ENCODE results near the gene CLIC6.

Gene CLIC6

DNA sequence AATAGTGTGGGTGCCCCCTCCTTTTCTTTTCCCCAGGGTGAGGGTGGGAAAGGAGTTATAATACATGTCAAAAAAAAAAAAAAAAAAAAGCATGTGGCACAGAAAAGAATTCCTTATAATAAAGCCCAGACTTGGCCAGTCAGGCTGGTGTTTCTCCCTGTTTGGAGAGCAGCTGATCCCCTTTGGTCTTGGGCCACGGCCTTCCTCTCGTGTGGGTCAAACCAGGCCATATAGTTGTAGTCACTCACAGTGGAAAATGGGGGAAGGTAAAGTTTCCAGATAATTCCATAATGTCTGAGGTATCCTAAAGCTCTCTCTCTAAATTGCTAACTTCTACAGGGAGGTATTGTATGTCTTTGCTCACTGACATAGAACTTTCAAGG, 22.0 kb downstream of the CLIC6 start:
- peaks cover 0 to 5% (median 0%) of the 10 kb centered on the region in 3 experiments for H3K27me3 ChIP-seq (ENCODE audit: control insufficient read depth in 3 of 3, insufficient read depth in 3 of 3, low read depth in 1 of 3, low read length in 3 of 3)
- H4K91ac ChIP-seq (ENCODE audit: low read depth, low read length, poor library complexity): no peak overlapping the region
- WGBS, 2 donors (ENCODE audit: extremely low coverage in 2 of 2, insufficient read length in 2 of 2, insufficient replicate concordance in 1 of 2): no CpG with 5 or more reads among the region's 2 CpGs
- no peak overlapping the region for H3K4ac ChIP-seq (ENCODE audit: low read length)
- H2AK5ac ChIP-seq (ENCODE audit: low read depth, low read length): no peak overlapping the region
- H3K18ac ChIP-seq (ENCODE audit: low read length): no peak overlapping the region
- no peak overlapping the region for H2BK12ac ChIP-seq (ENCODE audit: low read length)
- H3K4me3 ChIP-seq (ENCODE audit: low read length in 2 of 2): no peak overlapping the region
- no peak overlapping the region for H2BK5ac ChIP-seq (ENCODE audit: low read length)
- H3K9ac ChIP-seq (ENCODE audit: low read depth, low read length, poor library complexity): no peak overlapping the region
- no peak for DNase-seq (ENCODE audit: low spot score)
- H4K8ac ChIP-seq (ENCODE audit: low read depth, low read length): no peak overlapping the region
- no peak overlapping the region for H2BK120ac ChIP-seq (ENCODE audit: low read depth, low read length)
- no peak overlapping the region for H3K4me2 ChIP-seq (ENCODE audit: insufficient read depth, low read length, poor library complexity, severe bottlenecking)
- H3K23ac ChIP-seq (ENCODE audit: low read depth, low read length, poor library complexity): no peak overlapping the region
- H3K79me1 ChIP-seq (ENCODE audit: low read depth, low read length): no peaks in the 10 kb centered on the region
- no peak overlapping the region for H2AFZ ChIP-seq (ENCODE audit: low read length)
- no peak overlapping the region for H3K27ac ChIP-seq (replicated peaks; ENCODE audit: low read length)
- H3K36me3 ChIP-seq (replicated peaks in 1 of 2; ENCODE audit: control insufficient read depth in 2 of 2, insufficient read depth in 2 of 2, low read length in 2 of 2): no peaks in the 10 kb centered on the region
- H3K14ac ChIP-seq (ENCODE audit: low read length): no peak overlapping the region
- H2BK15ac ChIP-seq (ENCODE audit: low read length): no peak overlapping the region
- peaks cover 0 to 11% of the 10 kb centered on the region in 2 donors for H3K4me1 ChIP-seq (ENCODE audit: control insufficient read depth in 2 of 2, insufficient read depth in 1 of 2, low read depth in 1 of 2, low read length in 2 of 2)
- peaks cover 0 to 2% of the 10 kb centered on the region in 2 donors for H3K9me3 ChIP-seq (replicated peaks in 1 of 2; ENCODE audit: control insufficient read depth in 2 of 2, insufficient read depth in 1 of 2, low read depth in 1 of 2, low read length in 2 of 2)

DNA sequence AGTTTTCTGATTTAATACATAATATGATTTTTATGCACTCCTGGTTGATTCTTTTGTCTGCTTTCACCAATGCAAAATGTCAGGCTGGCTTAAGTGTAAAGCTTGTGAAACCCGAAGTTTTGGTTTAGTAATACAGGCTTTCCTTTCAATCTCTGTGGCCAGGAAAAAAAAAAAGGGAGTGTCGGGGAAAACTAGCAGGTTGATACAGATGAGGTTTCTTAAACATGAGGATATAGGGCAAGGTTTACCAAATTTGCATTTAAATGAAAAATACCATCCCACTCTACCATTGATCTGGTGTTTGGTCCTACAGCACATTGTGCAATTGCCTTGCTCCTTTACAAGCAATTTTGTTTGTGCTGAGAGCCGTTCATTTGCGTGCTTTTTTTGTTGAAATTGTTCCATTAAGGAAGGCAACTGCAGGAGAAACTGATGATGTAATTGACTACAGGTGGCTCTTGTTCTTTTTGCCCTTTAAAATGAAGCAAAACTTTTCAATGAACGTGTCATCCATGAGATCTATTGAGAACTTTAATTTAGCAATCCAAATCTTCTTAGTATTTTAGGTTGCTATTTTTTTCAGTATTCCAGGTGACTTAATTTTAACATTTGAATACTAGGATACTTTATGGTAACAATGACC, 22.7 kb downstream of the CLIC6 start:
- Histone ChIP-seq H2BK5ac (ENCODE audit: low read length) (no peak overlapping the region), H3K9me3 (replicated peaks in 1 of 2; ENCODE audit: control insufficient read depth in 2 of 2, insufficient read depth in 1 of 2, low read depth in 1 of 2, low read length in 2 of 2) (peaks cover 0 to 2% of the 10 kb centered on the region in 2 donors), H3K4me2 (ENCODE audit: insufficient read depth, low read length, poor library complexity, severe bottlenecking) (no peak overlapping the region), H3K18ac (ENCODE audit: low read length) (no peak overlapping the region), H3K14ac (ENCODE audit: low read length) (no peak overlapping the region), H4K8ac (ENCODE audit: low read depth, low read length) (no peak overlapping the region), H2BK12ac (ENCODE audit: low read length) (no peak overlapping the region), H3K27ac (replicated peaks; ENCODE audit: low read length) (no peak overlapping the region), H3K4ac (ENCODE audit: low read length) (no peak overlapping the region), H3K9ac (ENCODE audit: low read depth, low read length, poor library complexity) (no peak overlapping the region), H2BK120ac (ENCODE audit: low read depth, low read length) (no peak overlapping the region), H2BK15ac (ENCODE audit: low read length) (no peak overlapping the region), H2AK5ac (ENCODE audit: low read depth, low read length) (no peak overlapping the region), H3K79me1 (ENCODE audit: low read depth, low read length) (no peaks in the 10 kb centered on the region), H3K36me3 (replicated peaks in 1 of 2; ENCODE audit: control insufficient read depth in 2 of 2, insufficient read depth in 2 of 2, low read length in 2 of 2) (no peaks in the 10 kb centered on the region), H3K4me1 (ENCODE audit: control insufficient read depth in 2 of 2, insufficient read depth in 1 of 2, low read depth in 1 of 2, low read length in 2 of 2) (peaks cover 0 to 11% of the 10 kb centered on the region in 2 donors), H4K91ac (ENCODE audit: low read depth, low read length, poor library complexity) (no peak overlapping the region), H3K23ac (ENCODE audit: low read depth, low read length, poor library complexity) (no peak overlapping the region), H3K27me3 (ENCODE audit: control insufficient read depth in 3 of 3, insufficient read depth in 3 of 3, low read depth in 1 of 3, low read length in 3 of 3) (peaks cover 0 to 5% (median 0%) of the 10 kb centered on the region in 3 experiments), H3K4me3 (ENCODE audit: low read length in 2 of 2) (no peak overlapping the region), H2AFZ (ENCODE audit: low read length) (no peak overlapping the region)
- no peak for DNase-seq (ENCODE audit: low spot score)
- no CpG with 5 or more reads among the region's 5 CpGs for WGBS, 2 donors (ENCODE audit: extremely low coverage in 2 of 2, insufficient read length in 2 of 2, insufficient replicate concordance in 1 of 2)

DNA sequence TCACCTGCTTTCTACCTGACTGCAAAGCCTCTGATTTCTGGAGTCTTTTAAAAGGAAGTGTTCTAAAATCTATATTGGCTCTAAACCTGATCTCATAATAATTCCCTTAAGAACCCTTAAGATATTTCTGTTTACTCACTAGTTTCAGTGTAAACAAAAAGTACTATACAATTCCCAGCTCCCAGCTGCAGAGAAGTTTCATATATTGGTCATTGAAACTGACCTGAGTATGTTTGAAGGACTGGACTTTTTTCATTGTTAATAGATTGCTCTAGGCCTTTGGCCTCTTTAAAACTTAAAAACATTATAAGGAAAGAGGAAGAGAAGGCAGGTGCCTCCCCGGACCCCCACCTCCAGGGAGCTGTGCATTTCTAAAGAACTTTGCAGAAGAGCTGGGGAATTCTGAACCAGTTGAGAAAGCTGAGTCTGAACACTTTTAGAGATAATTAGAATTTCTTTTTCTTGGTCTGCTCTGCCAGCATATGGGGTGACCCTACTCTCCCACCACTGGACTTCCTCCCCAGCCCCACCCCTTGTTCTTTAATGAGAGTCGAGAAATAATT, 23.7 kb downstream of the CLIC6 start:
- Histone ChIP-seq H3K18ac (ENCODE audit: low read length) (no peak overlapping the region), H3K9ac (ENCODE audit: low read depth, low read length, poor library complexity) (no peak overlapping the region), H2AFZ (ENCODE audit: low read length) (no peak overlapping the region), H3K4me2 (ENCODE audit: insufficient read depth, low read length, poor library complexity, severe bottlenecking) (no peak overlapping the region), H2BK5ac (ENCODE audit: low read length) (no peak overlapping the region), H3K79me1 (ENCODE audit: low read depth, low read length) (no peaks in the 10 kb centered on the region), H3K4me1 (ENCODE audit: control insufficient read depth in 2 of 2, insufficient read depth in 1 of 2, low read depth in 1 of 2, low read length in 2 of 2) (peaks cover 0 to 12% of the 10 kb centered on the region in 2 donors), H3K36me3 (replicated peaks in 1 of 2; ENCODE audit: control insufficient read depth in 2 of 2, insufficient read depth in 2 of 2, low read length in 2 of 2) (no peaks in the 10 kb centered on the region), H2BK12ac (ENCODE audit: low read length) (no peak overlapping the region), H3K14ac (ENCODE audit: low read length) (no peak overlapping the region), H3K4me3 (ENCODE audit: low read length in 2 of 2) (no peak overlapping the region), H3K4ac (ENCODE audit: low read length) (no peak overlapping the region), H2BK120ac (ENCODE audit: low read depth, low read length) (no peak overlapping the region), H3K9me3 (replicated peaks in 1 of 2; ENCODE audit: control insufficient read depth in 2 of 2, insufficient read depth in 1 of 2, low read depth in 1 of 2, low read length in 2 of 2) (peaks cover 0 to 2% of the 10 kb centered on the region in 2 donors), H4K8ac (ENCODE audit: low read depth, low read length) (no peak overlapping the region), H2AK5ac (ENCODE audit: low read depth, low read length) (no peak overlapping the region), H3K23ac (ENCODE audit: low read depth, low read length, poor library complexity) (no peak overlapping the region), H2BK15ac (ENCODE audit: low read length) (no peak overlapping the region), H4K91ac (ENCODE audit: low read depth, low read length, poor library complexity) (no peak overlapping the region), H3K27me3 (ENCODE audit: control insufficient read depth in 3 of 3, insufficient read depth in 3 of 3, low read depth in 1 of 3, low read length in 3 of 3) (peaks cover 0 to 5% (median 0%) of the 10 kb centered on the region in 3 experiments), H3K27ac (replicated peaks; ENCODE audit: low read length) (no peak overlapping the region)
- no CpG with 5 or more reads among the region's 2 CpGs for WGBS, 2 donors (ENCODE audit: extremely low coverage in 2 of 2, insufficient read length in 2 of 2, insufficient replicate concordance in 1 of 2)
- no peak for DNase-seq (ENCODE audit: low spot score)

DNA sequence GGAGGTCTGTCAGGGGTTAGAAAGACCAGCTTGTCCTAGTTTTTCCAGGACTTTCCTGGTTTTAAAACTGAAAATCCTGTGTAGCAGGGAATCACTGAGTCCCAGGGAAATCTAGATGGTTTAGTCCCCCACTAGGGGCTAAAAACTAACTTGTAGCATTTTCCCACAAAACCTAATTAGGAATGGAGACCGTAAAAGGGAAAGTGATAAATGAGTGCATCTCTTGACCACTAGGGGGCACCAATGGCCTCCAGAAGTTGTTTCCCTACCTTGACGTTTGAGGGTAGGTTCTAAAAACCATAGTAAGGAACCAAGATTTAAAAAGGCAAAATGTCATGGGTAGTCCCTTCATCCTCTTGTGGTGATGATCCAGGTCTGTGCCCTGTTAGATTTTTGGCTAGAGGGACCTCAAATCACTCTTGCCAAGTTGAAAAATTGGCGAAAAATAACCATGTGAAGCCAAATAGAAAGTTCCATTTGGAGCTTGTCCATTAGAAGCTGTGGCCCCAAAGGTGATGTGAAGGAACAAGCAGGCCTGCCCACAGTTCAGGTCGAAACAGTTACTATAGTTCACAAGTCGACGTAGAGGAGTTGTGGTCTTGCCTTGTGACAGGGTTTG, 24.5 kb downstream of the CLIC6 start:
- no peak overlapping the region for H3K14ac ChIP-seq (ENCODE audit: low read length)
- peak; percentile 45 for DNase-seq (ENCODE audit: low spot score)
- peaks cover 0 to 13% of the 10 kb centered on the region in 2 donors for H3K4me1 ChIP-seq (ENCODE audit: control insufficient read depth in 2 of 2, insufficient read depth in 1 of 2, low read depth in 1 of 2, low read length in 2 of 2)

More for the DNA sequence above, 24.5 kb downstream of the CLIC6 start:
- H3K18ac ChIP-seq (ENCODE audit: low read length): no peak overlapping the region
- no peak overlapping the region for H2AK5ac ChIP-seq (ENCODE audit: low read depth, low read length)
- H3K79me1 ChIP-seq (ENCODE audit: low read depth, low read length): no peaks in the 10 kb centered on the region
- H2AFZ ChIP-seq (ENCODE audit: low read length): no peak overlapping the region
- H4K8ac ChIP-seq (ENCODE audit: low read depth, low read length): no peak overlapping the region
- no CpG with 5 or more reads among the region's 6 CpGs for WGBS, 2 donors (ENCODE audit: extremely low coverage in 2 of 2, insufficient read length in 2 of 2, insufficient replicate concordance in 1 of 2)
- H3K4me3 ChIP-seq (ENCODE audit: low read length in 2 of 2): no peak overlapping the region
- peaks cover 0 to 5% (median 0%) of the 10 kb centered on the region in 3 experiments for H3K27me3 ChIP-seq (ENCODE audit: control insufficient read depth in 3 of 3, insufficient read depth in 3 of 3, low read depth in 1 of 3, low read length in 3 of 3)
- H3K36me3 ChIP-seq (replicated peaks in 1 of 2; ENCODE audit: control insufficient read depth in 2 of 2, insufficient read depth in 2 of 2, low read length in 2 of 2): no peaks in the 10 kb centered on the region
- H2BK12ac ChIP-seq (ENCODE audit: low read length): no peak overlapping the region
- no peak overlapping the region for H3K23ac ChIP-seq (ENCODE audit: low read depth, low read length, poor library complexity)
- peaks cover 0 to 2% of the 10 kb centered on the region in 2 donors for H3K9me3 ChIP-seq (replicated peaks in 1 of 2; ENCODE audit: control insufficient read depth in 2 of 2, insufficient read depth in 1 of 2, low read depth in 1 of 2, low read length in 2 of 2)
- no peak overlapping the region for H4K91ac ChIP-seq (ENCODE audit: low read depth, low read length, poor library complexity)
- H2BK15ac ChIP-seq (ENCODE audit: low read length): no peak overlapping the region
- H3K27ac ChIP-seq (replicated peaks; ENCODE audit: low read length): no peak overlapping the region
- H3K4me2 ChIP-seq (ENCODE audit: insufficient read depth, low read length, poor library complexity, severe bottlenecking): no peak overlapping the region
- no peak overlapping the region for H2BK120ac ChIP-seq (ENCODE audit: low read depth, low read length)
- no peak overlapping the region for H2BK5ac ChIP-seq (ENCODE audit: low read length)
- H3K9ac ChIP-seq (ENCODE audit: low read depth, low read length, poor library complexity): no peak overlapping the region
- no peak overlapping the region for H3K4ac ChIP-seq (ENCODE audit: low read length)

Measured in neuronal stem cell (in vitro differentiated cells).